GM21360 (cell line): ENCODE results near the gene EDEM1.

Experiments
- ATAC-seq: cut with Tn5 transposase; IDR thresholded peaks from one replicate; pipeline ENCODE4 v1.9.1; 2021; ENCODE audit warnings: mild to moderate bottlenecking, moderate library complexity; ENCODE audit not compliant: unreplicated experiment

EDEM1 gene

GRCh38 chr3:5264896-5265770 lies 77.6 kb downstream of the EDEM1 start:
- ATAC-seq, result no peak

- no peak for ATAC-seq
These were observed 79.7 kb downstream of the EDEM1 start for GRCh38 chr3:5267252-5267651.

GRCh38 chr3:5267889-5268288 lies 80.4 kb downstream of the EDEM1 start:
- no peak for ATAC-seq
